Endothelial cell of umbilical vein (primary cell): ENCODE data around the gene MADCAM1.

Experiments used
- CTCF ChIP-seq, 2 donors: IDR thresholded peaks; 1 replicate in 1 of 2; 2 replicates in 1 of 2; pipeline ENCODE4 v1.5.1; 2011; ENCODE audit warnings: low read length in 2 of 2, mild to moderate bottlenecking in 2 of 2, moderate library complexity in 2 of 2, control low read depth in 1 of 2, inconsistent platforms in 1 of 2, low read depth in 1 of 2; ENCODE audit not compliant: insufficient read depth in 1 of 2; ENCODE audit errors: extremely low read depth in 1 of 2
- POLR2AphosphoS5 ChIP-seq: IDR thresholded peaks from 2 replicates; pipeline ENCODE4 v1.6.1; 2012; ENCODE audit warnings: low read depth, mild to moderate bottlenecking, control low read depth, low read length, moderate library complexity; ENCODE audit not compliant: insufficient read depth

- TF ChIP-seq CTCF (IDR thresholded peaks at IDR 0.05; ENCODE audit: extremely low read depth in 1 of 2, insufficient read depth in 1 of 2, low read depth in 1 of 2, low read length in 2 of 2): no peak
- TF ChIP-seq POLR2AphosphoS5: no peak
Measured at GRCh38 chr19:459724-460511, 36.4 kb upstream of the MADCAM1 start.
